Measurements from ENCODE around the gene RFX2.
"Not testable (repeated sequence)": the region's sequence is repeated elsewhere in the genome, so short reads cannot be mapped to it uniquely, and the experiment has no call there.

The RFX2 gene

GRCh38 chr19:6007866-6008265 is 102.4 kb downstream of the RFX2 start:
- DNase-seq, result no peak

GRCh38 chr19:6006896-6007295 is 103.4 kb downstream of the RFX2 start:
- DNase-seq, result no peak

- not testable (repeated sequence) for DNase-seq
Measured at GRCh38 chr19:6006070-6006446, 104.2 kb downstream of the RFX2 start.

GRCh38 chr19:6005321-6006069 is 104.8 kb downstream of the RFX2 start:
- no peak for DNase-seq

GRCh38 chr19:6003976-6004375 is 106.3 kb downstream of the RFX2 start:
- DNase-seq, result no peak

- DNase-seq, result no peak
Measured at GRCh38 chr19:6002591-6002990, 107.7 kb downstream of the RFX2 start.

- DNase-seq, result no peak
Measured at GRCh38 chr19:6000228-6000847, 110.0 kb downstream of the RFX2 start.

GRCh38 chr19:5999693-6000092 is 110.6 kb downstream of the RFX2 start:
- DNase-seq, result no peak

GRCh38 chr19:5997371-5997770 is 112.9 kb downstream of the RFX2 start:
- no peak for DNase-seq

GRCh38 chr19:5996623-5997320 is 113.5 kb downstream of the RFX2 start:
- no peak for DNase-seq

GRCh38 chr19:5996102-5996501 is 114.2 kb downstream of the RFX2 start:
- no peak for DNase-seq

GRCh38 chr19:5995606-5996005 is 114.7 kb downstream of the RFX2 start:
- no peak for DNase-seq

GRCh38 chr19:5994405-5995165 is 115.7 kb downstream of the RFX2 start:
- no peak for DNase-seq

- DNase-seq, result peak; percentile 63
Measured at GRCh38 chr19:5993648-5994358, 116.5 kb downstream of the RFX2 start.

- peak; percentile 50 for DNase-seq
Measured at GRCh38 chr19:5993201-5993600, 117.1 kb downstream of the RFX2 start.

- no peak for DNase-seq
Measured at GRCh38 chr19:5992756-5993155, 117.5 kb downstream of the RFX2 start.

- DNase-seq, result no peak
Measured at GRCh38 chr19:5991244-5991838, 119.0 kb downstream of the RFX2 start.

GRCh38 chr19:5990289-5990797 is 120.0 kb downstream of the RFX2 start:
- DNase-seq, result peak; percentile 47

- no peak for DNase-seq
Measured at GRCh38 chr19:5989388-5990074, 120.8 kb downstream of the RFX2 start.

- no peak for DNase-seq
Measured at GRCh38 chr19:5988517-5989387, 121.5 kb downstream of the RFX2 start.

Measured in right hindlimb (tissue), 1 donor.